ENCODE data around the gene ARAP3.

Gene ARAP3

GRCh38 chr5:141704782-141705297, 22.8 kb upstream of the ARAP3 start:
- DNase-seq (ENCODE audit: low read depth): no peak
- TF ChIP-seq CTCF (IDR thresholded peaks at IDR 0.05; ENCODE audit: low read depth, low read length, missing control alignments): no peak
- no peak overlapping the region for H3K4me3 ChIP-seq (ENCODE audit: low read depth, low read length)
- in situ Hi-C loops (cut with HindIII; ENCODE audit: low sequenced_read_pairs): no loop called here

DNA sequence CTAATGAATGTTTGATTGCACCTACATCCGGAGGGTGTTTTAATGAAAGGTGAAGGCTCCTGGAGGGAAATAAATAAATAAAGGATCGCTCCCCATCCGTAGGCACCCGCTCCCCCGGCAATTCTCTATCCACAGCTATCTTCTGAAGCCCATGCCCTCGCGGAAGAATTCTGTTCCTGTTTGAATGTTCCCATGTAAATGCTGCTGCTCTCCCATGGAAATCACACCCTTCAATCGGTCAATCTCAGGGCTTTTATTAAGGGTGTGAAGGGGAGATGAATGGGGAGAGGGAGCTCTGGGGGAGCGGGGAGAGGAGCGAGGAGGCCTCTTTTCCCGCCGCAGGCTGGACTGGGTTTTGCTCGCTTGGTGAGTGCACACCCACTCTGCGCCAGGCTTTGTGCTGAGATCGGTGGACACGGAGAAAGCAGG, 21.1 kb upstream of the ARAP3 start:
- in situ Hi-C loops (cut with HindIII; ENCODE audit: low sequenced_read_pairs): no loop called here
- no peak for DNase-seq (ENCODE audit: low read depth)
- peak overlapping the region; percentile 39 for H3K4me3 ChIP-seq (ENCODE audit: low read depth, low read length)
- no peak for TF ChIP-seq CTCF (IDR thresholded peaks at IDR 0.05; ENCODE audit: low read depth, low read length, missing control alignments)

DNA sequence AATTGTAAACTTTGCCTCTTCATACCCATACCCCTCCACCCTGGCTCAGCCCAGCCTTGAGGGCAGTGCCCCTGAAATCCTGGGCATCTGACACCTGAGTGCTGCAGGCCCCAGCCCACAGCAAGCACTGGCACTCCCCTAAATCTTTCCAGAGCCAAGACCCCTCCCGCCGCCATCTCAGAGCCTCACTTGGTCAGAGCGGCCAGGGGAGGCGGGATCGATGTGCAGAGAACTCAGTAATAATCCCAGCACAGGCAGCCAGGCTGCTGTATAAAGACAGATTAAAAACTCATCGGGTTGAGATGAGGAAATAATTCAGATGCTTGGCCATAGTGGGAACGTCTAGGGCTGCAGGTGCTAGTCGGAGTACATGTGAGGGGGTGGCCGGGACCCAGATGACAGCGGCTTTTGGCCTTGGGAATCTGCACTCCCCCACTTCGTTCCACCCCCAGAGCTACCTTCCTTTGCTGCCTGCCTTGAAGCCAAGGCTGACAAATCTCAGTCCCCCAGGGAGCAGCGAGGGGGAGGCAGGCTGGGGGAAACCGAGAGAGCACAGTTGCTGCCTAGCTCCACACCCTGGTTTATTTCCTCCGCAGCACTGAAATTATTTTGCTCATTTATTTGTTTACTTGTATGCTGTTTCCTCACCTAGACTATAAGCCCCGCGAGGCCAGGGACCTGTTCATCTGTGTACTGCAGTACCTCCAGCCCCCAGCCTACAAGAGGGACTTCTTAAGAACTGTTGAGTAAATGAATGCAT, 19.5 kb upstream of the ARAP3 start:
- in situ Hi-C loops (cut with HindIII; ENCODE audit: low sequenced_read_pairs): no loop called here
- no peak for DNase-seq (ENCODE audit: low read depth)
- no peak for TF ChIP-seq CTCF (IDR thresholded peaks at IDR 0.05; ENCODE audit: low read depth, low read length, missing control alignments)
- no peak overlapping the region for H3K4me3 ChIP-seq (ENCODE audit: low read depth, low read length)

GRCh38 chr5:141697586-141697985, 15.6 kb upstream of the ARAP3 start:
- TF ChIP-seq CTCF (IDR thresholded peaks at IDR 0.05; ENCODE audit: low read depth, low read length, missing control alignments): no peak
- in situ Hi-C loops (cut with HindIII; ENCODE audit: low sequenced_read_pairs): no loop called here
- H3K4me3 ChIP-seq (ENCODE audit: low read depth, low read length): no peak overlapping the region
- DNase-seq (ENCODE audit: low read depth): no peak

GRCh38 chr5:141696431-141696830, 14.4 kb upstream of the ARAP3 start:
- H3K4me3 ChIP-seq (ENCODE audit: low read depth, low read length): no peak overlapping the region
- in situ Hi-C loops (cut with HindIII; ENCODE audit: low sequenced_read_pairs): no loop called here
- no peak for DNase-seq (ENCODE audit: low read depth)
- no peak for TF ChIP-seq CTCF (IDR thresholded peaks at IDR 0.05; ENCODE audit: low read depth, low read length, missing control alignments)

DNA sequence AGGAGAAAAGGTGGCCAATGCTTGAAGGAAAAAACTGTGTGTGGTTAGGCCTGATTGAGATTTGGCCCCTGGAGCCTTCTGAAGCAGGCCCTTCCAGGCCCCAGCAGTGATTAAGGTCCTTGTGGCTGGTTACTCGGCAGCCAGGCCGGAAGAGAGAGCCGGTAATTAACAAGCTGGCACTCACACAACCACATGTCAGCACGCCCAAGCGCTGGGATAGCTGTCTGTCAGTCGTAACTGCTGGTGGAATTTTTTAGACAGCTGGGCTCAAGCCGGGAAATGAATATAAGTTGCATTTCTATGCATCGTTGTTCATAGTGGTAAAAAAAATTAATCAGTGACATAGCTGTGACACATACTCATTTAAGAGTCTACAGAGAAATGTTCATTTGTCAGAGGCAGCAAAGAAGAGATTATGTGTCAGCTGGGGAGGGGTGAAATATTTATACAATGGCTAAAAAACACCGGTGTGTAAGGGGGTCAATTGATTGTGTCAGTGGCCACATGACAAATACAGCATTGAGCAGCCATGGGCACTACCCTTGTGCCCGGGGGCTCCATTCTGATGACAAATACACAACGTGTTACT, 13.7 kb upstream of the ARAP3 start:
- H3K4me3 ChIP-seq (ENCODE audit: low read depth, low read length): no peak overlapping the region
- TF ChIP-seq CTCF (IDR thresholded peaks at IDR 0.05; ENCODE audit: low read depth, low read length, missing control alignments): no peak
- no peak for DNase-seq (ENCODE audit: low read depth)
- in situ Hi-C loops (cut with HindIII; ENCODE audit: low sequenced_read_pairs): no loop called here

All from astrocyte of the cerebellum (primary cell).